Measurements from ENCODE around the gene ZNF473. TPM values are rescaled to one million over a fixed set of nuclear protein-coding genes. Genes with fewer than 3 reads are reported as not detected.

The ZNF473 gene
- total and polyA plus RNA-seq, 2 donors (not counting 3 experiments of a cell fraction or from before 2014, with no cell fraction given) = 3.8 to 8.7 TPM

DNA sequence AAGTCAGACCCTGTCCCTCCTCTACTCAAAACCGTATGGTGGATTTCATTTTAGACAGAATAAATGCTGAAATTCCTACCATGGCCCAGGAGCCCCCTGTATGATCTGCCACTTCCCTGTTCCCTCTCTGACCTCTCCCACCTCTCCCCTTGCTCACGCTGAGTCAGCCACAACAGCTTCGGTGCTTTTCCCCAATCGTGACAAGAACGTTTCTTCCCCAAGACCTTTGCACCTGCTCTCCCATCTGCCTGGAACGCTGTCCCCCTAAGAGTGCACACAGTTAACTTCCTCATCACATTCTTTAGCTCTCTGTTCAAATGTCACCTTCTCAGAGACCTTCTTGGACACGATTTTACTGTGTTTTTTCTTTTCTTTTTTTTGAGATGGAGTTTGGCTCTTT is 3.0 kb upstream of the ZNF473 start:
- Histone ChIP-seq H3K9me1 (replicated peaks; ENCODE audit: control insufficient read depth, extremely low read depth, insufficient read depth, low read length) (no peaks in the 10 kb centered on the region), H2AFZ (ENCODE audit: low read depth, low read length) (no peak overlapping the region), H3K36me3 (ENCODE audit: control insufficient read depth in 2 of 2, extremely low read depth in 1 of 2, insufficient read depth in 2 of 2, low read length in 2 of 2) (no peaks in the 10 kb centered on the region), H3K4me1 (ENCODE audit: control insufficient read depth, extremely low read depth, insufficient read depth, low read length) (peaks cover 7% of the 10 kb centered on the region), H3K9me3 (replicated peaks; ENCODE audit: control insufficient read depth, insufficient read depth, low read length) (no peaks in the 10 kb centered on the region), H4K20me1 (replicated peaks; ENCODE audit: control insufficient read depth, extremely low read depth, insufficient read depth, low read length) (no peaks in the 10 kb centered on the region), H3K27me3 (ENCODE audit: control insufficient read depth in 2 of 2, insufficient read depth in 2 of 2, low read length in 2 of 2) (no peaks in the 10 kb centered on the region), H3K4me3 (replicated peaks in 1 of 3; ENCODE audit: insufficient read depth in 1 of 3, low read depth in 1 of 3, low read length in 3 of 3) (no peak overlapping the region), H3K27ac (ENCODE audit: insufficient read depth, low read depth, low read length) (no peak overlapping the region), H3K9ac (replicated peaks; ENCODE audit: extremely low read depth, insufficient read depth, low read length) (no peak overlapping the region), H3K79me2 (ENCODE audit: control insufficient read depth, insufficient read depth, low read length) (peaks cover 34% of the 10 kb centered on the region), H3K4me2 (ENCODE audit: insufficient read depth, low read length) (no peak overlapping the region)
- CTCF ChIA-PET = no interaction called here
- POLR2A ChIA-PET = no interaction called here
- DNase-seq (ENCODE audit: low read depth, low spot score) (no peak), FAIRE-seq (no peak)
- intact Hi-C loops (cut with micrococcal nuclease) = no loop called here
- TF ChIP-seq, protein P1, sequence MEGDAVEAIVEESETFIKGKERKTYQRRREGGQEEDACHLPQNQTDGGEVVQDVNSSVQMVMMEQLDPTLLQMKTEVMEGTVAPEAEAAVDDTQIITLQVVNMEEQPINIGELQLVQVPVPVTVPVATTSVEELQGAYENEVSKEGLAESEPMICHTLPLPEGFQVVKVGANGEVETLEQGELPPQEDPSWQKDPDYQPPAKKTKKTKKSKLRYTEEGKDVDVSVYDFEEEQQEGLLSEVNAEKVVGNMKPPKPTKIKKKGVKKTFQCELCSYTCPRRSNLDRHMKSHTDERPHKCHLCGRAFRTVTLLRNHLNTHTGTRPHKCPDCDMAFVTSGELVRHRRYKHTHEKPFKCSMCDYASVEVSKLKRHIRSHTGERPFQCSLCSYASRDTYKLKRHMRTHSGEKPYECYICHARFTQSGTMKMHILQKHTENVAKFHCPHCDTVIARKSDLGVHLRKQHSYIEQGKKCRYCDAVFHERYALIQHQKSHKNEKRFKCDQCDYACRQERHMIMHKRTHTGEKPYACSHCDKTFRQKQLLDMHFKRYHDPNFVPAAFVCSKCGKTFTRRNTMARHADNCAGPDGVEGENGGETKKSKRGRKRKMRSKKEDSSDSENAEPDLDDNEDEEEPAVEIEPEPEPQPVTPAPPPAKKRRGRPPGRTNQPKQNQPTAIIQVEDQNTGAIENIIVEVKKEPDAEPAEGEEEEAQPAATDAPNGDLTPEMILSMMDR (IDR thresholded peaks at IDR 0.05; ENCODE audit: extremely low read depth in 1 of 2, insufficient read depth in 1 of 2, low read depth in 1 of 2, low read length in 2 of 2) = no peak
- TF ChIP-seq GATA2 (IDR thresholded peaks at IDR 0.05; ENCODE audit: insufficient read depth, insufficient read length, low read depth, low read length) (no peak), POLR2A (IDR thresholded peaks at IDR 0.05; ENCODE audit: low read depth, low read length) (no peak), POLR2AphosphoS5 (IDR thresholded peaks at IDR 0.05; ENCODE audit: insufficient read depth, low read depth, low read length) (no peak), JUN (IDR thresholded peaks at IDR 0.05; ENCODE audit: borderline replicate concordance, insufficient read depth, insufficient read length, low read depth) (no peak), EZH2 (IDR thresholded peaks at IDR 0.05; ENCODE audit: borderline replicate concordance, low read depth, low read length, severe bottlenecking) (no peak), MYC (IDR thresholded peaks at IDR 0.05; ENCODE audit: low read depth, low read length) (no peak), FOS (IDR thresholded peaks at IDR 0.05; ENCODE audit: borderline replicate concordance, insufficient read depth, low read length) (no peak)
- TF ChIP-seq, protein P2, sequence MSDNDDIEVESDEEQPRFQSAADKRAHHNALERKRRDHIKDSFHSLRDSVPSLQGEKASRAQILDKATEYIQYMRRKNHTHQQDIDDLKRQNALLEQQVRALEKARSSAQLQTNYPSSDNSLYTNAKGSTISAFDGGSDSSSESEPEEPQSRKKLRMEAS (IDR thresholded peaks at IDR 0.05; ENCODE audit: insufficient read depth, insufficient read length) = no peak
- dilution Hi-C loops (cut with MboI; ENCODE audit: extremely low pct_ligation_motif_present, low sequenced_read_pairs) = no loop called here
- no TSS peak for BruUV-seq (replicated peaks)
